GM23338 (cell line): ENCODE results near the gene ACTL6A.

Source experiments
- EZH2 ChIP-seq: fragments of 200-600 bp; sonication (generic); IDR thresholded peaks from one replicate; pipeline ENCODE4 v1.8.0; 2017; ENCODE audit warnings: antibody characterized with exemption, mild to moderate bottlenecking, low read depth; ENCODE audit not compliant: unreplicated experiment
- EZH2phosphoT487 ChIP-seq: fragments of 200-600 bp; sonication (generic); IDR thresholded peaks from one replicate; pipeline ENCODE4 v1.8.1; 2018; ENCODE audit warnings: antibody characterized with exemption; ENCODE audit not compliant: unreplicated experiment
- JUNB ChIP-seq: IDR thresholded peaks from one replicate; pipeline ENCODE4 v1.6.1; 2016; ENCODE audit warnings: antibody characterized with exemption; ENCODE audit not compliant: unreplicated experiment
- POLR2AphosphoS5 ChIP-seq: IDR thresholded peaks from 2 replicates; pipeline ENCODE4 v1.6.1; 2016; ENCODE audit warnings: antibody characterized with exemption, low read depth
- ZNF114 ChIP-seq: fragments of 250-450 bp; sonication (Bioruptor Pico); IDR thresholded peaks from 2 replicates; pipeline ENCODE4 v1.5.0; 2020; ENCODE audit warnings: mild to moderate bottlenecking, moderate library complexity
- TF ChIP-seq, protein P1 (sequence below), 2 experiments: fragments of 200-600 bp in 1 of 2; sonication (generic) in 1 of 2; conservative IDR thresholded peaks; 2 replicates each; pipeline versions ENCODE4 v1.5.1 to v1.6.1; 2016 to 2017; ENCODE audit warnings: antibody characterized with exemption in 2 of 2, low read depth in 2 of 2, mild to moderate bottlenecking in 2 of 2, moderate library complexity in 1 of 2

DNA sequence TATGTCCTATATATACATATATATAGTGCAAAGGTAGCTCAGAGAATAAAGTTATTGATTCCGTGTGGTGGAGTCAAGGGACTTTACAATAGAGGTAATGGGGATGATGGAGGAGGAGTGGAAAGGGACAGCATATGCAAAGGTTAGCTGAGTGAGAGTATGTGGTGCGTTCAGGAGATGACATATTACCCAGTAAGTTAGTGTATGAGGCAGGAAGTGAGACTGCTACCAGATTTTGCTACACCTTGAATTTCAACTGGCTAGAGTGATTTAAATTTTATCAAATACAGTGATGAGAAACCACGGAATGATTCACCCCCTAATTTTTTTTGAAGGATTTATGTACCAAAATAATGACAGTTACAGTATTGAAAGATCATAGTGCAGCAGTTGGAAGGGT, 2.8 kb downstream of the ACTL6A start:
- TF ChIP-seq, protein P1, sequence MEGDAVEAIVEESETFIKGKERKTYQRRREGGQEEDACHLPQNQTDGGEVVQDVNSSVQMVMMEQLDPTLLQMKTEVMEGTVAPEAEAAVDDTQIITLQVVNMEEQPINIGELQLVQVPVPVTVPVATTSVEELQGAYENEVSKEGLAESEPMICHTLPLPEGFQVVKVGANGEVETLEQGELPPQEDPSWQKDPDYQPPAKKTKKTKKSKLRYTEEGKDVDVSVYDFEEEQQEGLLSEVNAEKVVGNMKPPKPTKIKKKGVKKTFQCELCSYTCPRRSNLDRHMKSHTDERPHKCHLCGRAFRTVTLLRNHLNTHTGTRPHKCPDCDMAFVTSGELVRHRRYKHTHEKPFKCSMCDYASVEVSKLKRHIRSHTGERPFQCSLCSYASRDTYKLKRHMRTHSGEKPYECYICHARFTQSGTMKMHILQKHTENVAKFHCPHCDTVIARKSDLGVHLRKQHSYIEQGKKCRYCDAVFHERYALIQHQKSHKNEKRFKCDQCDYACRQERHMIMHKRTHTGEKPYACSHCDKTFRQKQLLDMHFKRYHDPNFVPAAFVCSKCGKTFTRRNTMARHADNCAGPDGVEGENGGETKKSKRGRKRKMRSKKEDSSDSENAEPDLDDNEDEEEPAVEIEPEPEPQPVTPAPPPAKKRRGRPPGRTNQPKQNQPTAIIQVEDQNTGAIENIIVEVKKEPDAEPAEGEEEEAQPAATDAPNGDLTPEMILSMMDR (conservative IDR thresholded peaks at IDR 0.05; ENCODE audit: low read depth in 2 of 2), result no peak
- TF ChIP-seq EZH2phosphoT487 (no peak), EZH2 (no peak), JUNB (no peak), POLR2AphosphoS5 (no peak), ZNF114 (CRISPR knock-in tag) (no peak)
